HEK293 (cell line): Measurements from ENCODE around the gene PRDM7.

Source experiments
- AEBP2 ChIP-seq: fragments of 450-650 bp; formaldehyde crosslinking; IDR thresholded peaks from 2 replicates; pipeline ENCODE4 v1.5.1; 2016; ENCODE audit warnings: missing biosample characterization, missing genetic modification characterization, borderline replicate concordance
- GLIS1 ChIP-seq: fragments of 450-650 bp; formaldehyde crosslinking; IDR thresholded peaks from 2 replicates; pipeline ENCODE4 v1.5.1; 2016; ENCODE audit warnings: missing biosample characterization, missing genetic modification characterization
- KLF10 ChIP-seq: fragments of 450-650 bp; IDR thresholded peaks from 2 replicates; pipeline ENCODE4 v1.5.1; 2018; ENCODE audit warnings: missing biosample characterization, mild to moderate bottlenecking, missing genetic modification characterization
- KLF16 ChIP-seq: fragments of 450-650 bp; formaldehyde crosslinking; IDR thresholded peaks from 2 replicates; pipeline ENCODE4 v1.5.1; 2017; ENCODE audit warnings: missing biosample characterization, missing genetic modification characterization
- OSR2 ChIP-seq: fragments of 450-650 bp; formaldehyde crosslinking; IDR thresholded peaks from 2 replicates; pipeline ENCODE4 v1.5.1; 2016; ENCODE audit warnings: missing biosample characterization, missing genetic modification characterization
- PRDM2 ChIP-seq: fragments of 450-650 bp; formaldehyde crosslinking; IDR thresholded peaks from 2 replicates; pipeline ENCODE4 v1.5.1; 2016; ENCODE audit warnings: missing biosample characterization, missing genetic modification characterization, borderline replicate concordance
- YY2 ChIP-seq: fragments of 450-650 bp; formaldehyde crosslinking; IDR thresholded peaks from 2 replicates; pipeline ENCODE4 v1.5.1; 2016; ENCODE audit warnings: missing biosample characterization, missing genetic modification characterization
- ZBTB20 ChIP-seq: fragments of 450-650 bp; formaldehyde crosslinking; IDR thresholded peaks from 2 replicates; pipeline ENCODE4 v1.5.1; 2016; ENCODE audit warnings: missing biosample characterization, missing genetic modification characterization
- ZBTB8A ChIP-seq: fragments of 450-650 bp; formaldehyde crosslinking; IDR thresholded peaks from 2 replicates; pipeline ENCODE4 v1.5.1; 2016; ENCODE audit warnings: missing biosample characterization, missing genetic modification characterization
- ZFP3 ChIP-seq: fragments of 450-650 bp; formaldehyde crosslinking; IDR thresholded peaks from 2 replicates; pipeline ENCODE4 v1.5.1; 2016; ENCODE audit warnings: low read depth, missing biosample characterization, missing genetic modification characterization
- ZFP37 ChIP-seq: fragments of 450-650 bp; formaldehyde crosslinking; IDR thresholded peaks from 2 replicates; pipeline ENCODE4 v1.5.1; 2016; ENCODE audit warnings: missing biosample characterization, missing genetic modification characterization
- ZNF292 ChIP-seq: fragments of 450-650 bp; formaldehyde crosslinking; IDR thresholded peaks from 2 replicates; pipeline ENCODE4 v1.5.1; 2016; ENCODE audit warnings: low read depth, missing biosample characterization, missing genetic modification characterization, borderline replicate concordance
- ZNF324 ChIP-seq: fragments of 450-650 bp; formaldehyde crosslinking; IDR thresholded peaks from 2 replicates; pipeline ENCODE4 v1.5.1; 2016; ENCODE audit warnings: missing biosample characterization, missing genetic modification characterization
- ZNF335 ChIP-seq: fragments of 450-650 bp; formaldehyde crosslinking; conservative IDR thresholded peaks from 2 replicates; pipeline ENCODE4 v1.5.1; 2016; ENCODE audit warnings: missing biosample characterization, missing genetic modification characterization
- ZNF350 ChIP-seq: fragments of 450-650 bp; formaldehyde crosslinking; IDR thresholded peaks from 2 replicates; pipeline ENCODE4 v1.5.0; 2017; ENCODE audit warnings: missing biosample characterization, mild to moderate bottlenecking, missing genetic modification characterization
- ZNF362 ChIP-seq: fragments of 450-650 bp; formaldehyde crosslinking; IDR thresholded peaks from 2 replicates; pipeline ENCODE4 v1.5.1; 2016; ENCODE audit warnings: missing biosample characterization, missing genetic modification characterization
- ZNF518A ChIP-seq: fragments of 450-650 bp; formaldehyde crosslinking; conservative IDR thresholded peaks from 2 replicates; pipeline ENCODE4 v1.5.1; 2016; ENCODE audit warnings: low read depth, missing biosample characterization, missing genetic modification characterization
- ZNF560 ChIP-seq: fragments of 450-650 bp; formaldehyde crosslinking; IDR thresholded peaks from 2 replicates; pipeline ENCODE4 v1.5.1; 2017; ENCODE audit warnings: missing biosample characterization, missing genetic modification characterization, borderline replicate concordance
- ZNF571 ChIP-seq: fragments of 450-650 bp; formaldehyde crosslinking; IDR thresholded peaks from 2 replicates; pipeline ENCODE4 v1.5.0; 2017; ENCODE audit warnings: missing biosample characterization, missing genetic modification characterization
- ZNF624 ChIP-seq: fragments of 450-650 bp; formaldehyde crosslinking; IDR thresholded peaks from 2 replicates; pipeline ENCODE4 v1.5.1; 2017; ENCODE audit warnings: missing biosample characterization, missing genetic modification characterization
- ZNF626 ChIP-seq: fragments of 450-650 bp; sonication (Bioruptor Pico); formaldehyde crosslinking; IDR thresholded peaks from 2 replicates; pipeline ENCODE4 v1.5.1; 2018; ENCODE audit warnings: missing biosample characterization, missing genetic modification characterization, inconsistent platforms
- ZNF76 ChIP-seq: fragments of 450-650 bp; formaldehyde crosslinking; IDR thresholded peaks from 2 replicates; pipeline ENCODE4; 2016; ENCODE audit warnings: low read depth, missing biosample characterization, missing genetic modification characterization, borderline replicate concordance
- ZSCAN16 ChIP-seq: fragments of 450-650 bp; formaldehyde crosslinking; IDR thresholded peaks from 2 replicates; pipeline ENCODE4 v1.5.1; 2016; ENCODE audit warnings: missing biosample characterization, missing genetic modification characterization
- ZSCAN30 ChIP-seq: fragments of 450-650 bp; IDR thresholded peaks from 2 replicates; pipeline ENCODE4 v1.5.1; 2018; ENCODE audit warnings: missing biosample characterization, mild to moderate bottlenecking, missing genetic modification characterization, moderate library complexity
- ZXDB ChIP-seq: fragments of 450-650 bp; formaldehyde crosslinking; IDR thresholded peaks from 2 replicates; pipeline ENCODE4 v1.5.1; 2016; ENCODE audit warnings: missing biosample characterization, missing genetic modification characterization

The PRDM7 gene

GRCh38 chr16:90022209-90023077 lies 54.7 kb downstream of the PRDM7 start (continued):
- TF ChIP-seq ZNF518A, result 0 out of 2 replicates have a peak, but pooled peaks have one; percentile 28
- TF ChIP-seq ZFP37 (tag by site-specific recombination), result no peak
- no peak for TF ChIP-seq ZNF292 (tag by site-specific recombination)
- TF ChIP-seq ZNF571 (tag by site-specific recombination), result no peak
- TF ChIP-seq ZSCAN30, result peak; percentile 96
- no peak for TF ChIP-seq ZNF350 (tag by site-specific recombination)
- TF ChIP-seq PRDM2 (tag by site-specific recombination), result no peak
- TF ChIP-seq ZNF76 (tag by site-specific recombination), result peak; percentile 75
- TF ChIP-seq ZNF560, result no peak
- no peak for TF ChIP-seq AEBP2
- TF ChIP-seq ZNF626 (tag by site-specific recombination), result no peak
- peak; percentile 94 for TF ChIP-seq KLF16
- TF ChIP-seq GLIS1 (tag by site-specific recombination), result no peak
- TF ChIP-seq ZXDB (tag by site-specific recombination), result peak; percentile 90
- TF ChIP-seq ZNF624 (tag by site-specific recombination), result no peak
- TF ChIP-seq ZBTB8A (tag by site-specific recombination), result peak; percentile 83
- no peak for TF ChIP-seq ZSCAN16
- TF ChIP-seq ZNF362, result no peak
- TF ChIP-seq ZFP3 (tag by site-specific recombination), result no peak
- peak; percentile 78 for TF ChIP-seq ZNF335 (tag by site-specific recombination)
- peak; percentile 69; the same call in 1 of the 2 replicates for TF ChIP-seq ZBTB20 (tag by site-specific recombination)
- no peak for TF ChIP-seq OSR2 (tag by site-specific recombination)
- 0 out of 2 replicates have a peak, but pooled peaks have one; percentile 19 for TF ChIP-seq KLF10 (tag by site-specific recombination)
- TF ChIP-seq YY2 (tag by site-specific recombination), result peak; percentile 19; the same call in 1 of the 2 replicates
- 0 out of 2 replicates have a peak, but pooled peaks have one; percentile 17 for TF ChIP-seq ZNF324
